HEK293 (cell line): ENCODE data around the gene MRPL43.

Experiments used
- CTCF ChIP-seq: fragments of 450-650 bp; formaldehyde crosslinking; IDR thresholded peaks from 2 replicates; pipeline ENCODE4 v1.5.1; 2016; ENCODE audit warnings: missing biosample characterization, missing genetic modification characterization
- HOXC10 ChIP-seq: sonication (generic); formaldehyde crosslinking; IDR thresholded peaks from 2 replicates; pipeline ENCODE4 v1.8.1; 2023; ENCODE audit warnings: mild to moderate bottlenecking, missing genetic modification reagents
- KLF1 ChIP-seq: fragments of 450-650 bp; formaldehyde crosslinking; IDR thresholded peaks from 2 replicates; pipeline ENCODE4 v1.5.1; 2016; ENCODE audit warnings: missing biosample characterization, missing genetic modification characterization
- ZFP37 ChIP-seq: fragments of 450-650 bp; formaldehyde crosslinking; IDR thresholded peaks from 2 replicates; pipeline ENCODE4 v1.5.1; 2016; ENCODE audit warnings: missing biosample characterization, missing genetic modification characterization
- ZNF114 ChIP-seq: fragments of 450-650 bp; formaldehyde crosslinking; IDR thresholded peaks from 2 replicates; pipeline ENCODE4 v1.5.0; 2017; ENCODE audit warnings: missing biosample characterization, missing genetic modification characterization
- ZNF335 ChIP-seq: fragments of 450-650 bp; formaldehyde crosslinking; conservative IDR thresholded peaks from 2 replicates; pipeline ENCODE4 v1.5.1; 2016; ENCODE audit warnings: missing biosample characterization, missing genetic modification characterization
- ZNF580 ChIP-seq: fragments of 450-650 bp; formaldehyde crosslinking; IDR thresholded peaks from 2 replicates; pipeline ENCODE4 v1.5.1; 2016; ENCODE audit warnings: missing biosample characterization, missing genetic modification characterization

- TF ChIP-seq CTCF (tag by site-specific recombination) (no peak), ZNF335 (no peak), ZNF114 (no peak), KLF1 (tag by site-specific recombination) (no peak), ZNF580 (no peak), ZFP37 (tag by site-specific recombination) (no peak), HOXC10 (no peak)
Measured at GRCh38 chr10:101001659-101002035, 14.3 kb upstream of the MRPL43 start.
